GM12878 (cell line): Measurements from ENCODE around the gene HCFC1. TPM values are rescaled to one million over a fixed set of nuclear protein-coding genes. Genes with fewer than 3 reads are reported as not detected.

Experiments
- BRCA1 ChIP-seq: IDR thresholded peaks from 2 replicates; pipeline ENCODE4 v1.6.1; 2011; ENCODE audit warnings: low read depth, low read length, improper control_type of control experiment
- CBFB ChIP-seq: IDR thresholded peaks from 2 replicates; pipeline ENCODE4 v1.6.1; 2016; ENCODE audit warnings: antibody characterized with exemption, low read depth
- CBX3 ChIP-seq: fragments of 200-600 bp; sonication (generic); IDR thresholded peaks from 2 replicates; pipeline ENCODE4 v1.6.1; 2016; ENCODE audit warnings: low read depth, borderline replicate concordance
- GABPA ChIP-seq: IDR thresholded peaks from 2 replicates; pipeline ENCODE4 v1.6.1; 2014; ENCODE audit warnings: antibody characterized with exemption, low read depth, mild to moderate bottlenecking, inconsistent platforms
- HCFC1 ChIP-seq: fragments of 150-350 bp; IDR thresholded peaks from 2 replicates; pipeline ENCODE4 v1.6.1; 2014; ENCODE audit warnings: low read length
- MEF2B ChIP-seq: fragments of 450-650 bp; IDR thresholded peaks from 2 replicates; pipeline ENCODE4 v1.6.1; 2018; ENCODE audit warnings: mild to moderate bottlenecking, moderate library complexity; ENCODE audit not compliant: partially characterized antibody, poor library complexity, severe bottlenecking
- NR2C1 ChIP-seq: fragments of 450-650 bp; IDR thresholded peaks from 2 replicates; pipeline ENCODE4 v1.6.1; 2017; ENCODE audit warnings: antibody characterized with exemption, mild to moderate bottlenecking, moderate library complexity
- PML ChIP-seq: IDR thresholded peaks from 2 replicates; pipeline ENCODE4 v1.6.1; 2012; ENCODE audit warnings: low read length, inconsistent platforms
- POLR2AphosphoS2 ChIP-seq: IDR thresholded peaks from 2 replicates; pipeline ENCODE4 v1.6.1; 2011; ENCODE audit warnings: low read depth, mild to moderate bottlenecking, low read length, improper control_type of control experiment, moderate library complexity
- RCOR1 ChIP-seq: conservative IDR thresholded peaks from 2 replicates; pipeline ENCODE4 v1.6.1; 2012; ENCODE audit warnings: low read depth, low read length, improper control_type of control experiment
- SIX5 ChIP-seq: IDR thresholded peaks from 2 replicates; pipeline ENCODE4 v1.6.1; 2011; ENCODE audit warnings: mild to moderate bottlenecking, low read depth, low read length, moderate library complexity; ENCODE audit not compliant: severe bottlenecking
- SP1 ChIP-seq: IDR thresholded peaks from one replicate; pipeline ENCODE4 v1.6.1; 2011; ENCODE audit warnings: low read depth, low read length
- SREBF1 ChIP-seq: IDR thresholded peaks from 2 replicates; pipeline ENCODE4 v1.6.1; 2012; ENCODE audit warnings: mild to moderate bottlenecking, low read length
- TAF1 ChIP-seq: IDR thresholded peaks from 2 replicates; pipeline ENCODE4 v1.6.1; 2011; ENCODE audit warnings: mild to moderate bottlenecking, low read depth, low read length, borderline replicate concordance
- TARDBP ChIP-seq: IDR thresholded peaks from 2 replicates; pipeline ENCODE4 v1.6.1; 2016; ENCODE audit warnings: borderline replicate concordance
- WRNIP1 ChIP-seq: IDR thresholded peaks from 2 replicates; pipeline ENCODE4 v1.6.1; 2011; ENCODE audit warnings: low read depth, low read length, improper control_type of control experiment, borderline replicate concordance
- ZBED1 ChIP-seq: IDR thresholded peaks from 2 replicates; pipeline ENCODE4 v1.6.1; 2016; ENCODE audit warnings: borderline replicate concordance
- polyA plus RNA-seq, 11 experiments: library from polyadenylated mRNA; depleted of rRNA in 4 of 11; unstranded in 6 of 11; stranded (reverse) in 5 of 11; fragments of >200 nt; fragmentation: Nextera tagmentation in 4 of 11; fragmentation: Illumina TruSeq in 1 of 11; extraction: Ambion mirVana in 4 of 11; extraction: Trizol in 1 of 11; gene quantifications; 1 replicate in 1 of 11; 2 replicates in 10 of 11; pipeline versions ENCODE4 v1.2.1 to v1.2.3, GENCODE V29; 2011 to 2016; ENCODE audit warnings: inconsistent platforms in 2 of 11, missing spikeins in 2 of 11, low read depth in 1 of 11
- total RNA-seq, 4 experiments: library from RNA; depleted of rRNA in 3 of 4; stranded (reverse); fragments of >200 nt in 3 of 4; fragmentation: Illumina TruSeq in 1 of 4; extraction: Trizol in 1 of 4; gene quantifications; 2 replicates each; pipeline versions ENCODE4 v1.2.1 to v1.2.3, GENCODE V29; 2013 to 2021
- TF ChIP-seq, protein P1 (sequence below): fragments of 150-350 bp; IDR thresholded peaks from 2 replicates; pipeline ENCODE4 v1.6.1; 2014; ENCODE audit warnings: mild to moderate bottlenecking, low read depth, low read length
- TF ChIP-seq, protein P2 (sequence below): IDR thresholded peaks from 2 replicates; pipeline ENCODE4 v1.6.1; 2011; ENCODE audit warnings: low read depth, mild to moderate bottlenecking, low read length, moderate library complexity, borderline replicate concordance; ENCODE audit errors: extremely low read depth
- TF ChIP-seq, protein P3 (sequence below): fragments of 450-650 bp; IDR thresholded peaks from 2 replicates; pipeline ENCODE4 v1.6.1; 2017; ENCODE audit warnings: mild to moderate bottlenecking, low read depth, inconsistent platforms; ENCODE audit not compliant: poor library complexity, severe bottlenecking
- TF ChIP-seq, protein P4 (sequence below): fragments of 450-650 bp; IDR thresholded peaks from 2 replicates; pipeline ENCODE4 v1.6.1; 2017; ENCODE audit warnings: mild to moderate bottlenecking

HCFC1 gene
- total and polyA plus RNA-seq, 10 of the 15 experiments (the other 5 are each of a cell fraction or from before 2014, with no cell fraction given): 3.9 to 92.7 (median 23.5) TPM

DNA sequence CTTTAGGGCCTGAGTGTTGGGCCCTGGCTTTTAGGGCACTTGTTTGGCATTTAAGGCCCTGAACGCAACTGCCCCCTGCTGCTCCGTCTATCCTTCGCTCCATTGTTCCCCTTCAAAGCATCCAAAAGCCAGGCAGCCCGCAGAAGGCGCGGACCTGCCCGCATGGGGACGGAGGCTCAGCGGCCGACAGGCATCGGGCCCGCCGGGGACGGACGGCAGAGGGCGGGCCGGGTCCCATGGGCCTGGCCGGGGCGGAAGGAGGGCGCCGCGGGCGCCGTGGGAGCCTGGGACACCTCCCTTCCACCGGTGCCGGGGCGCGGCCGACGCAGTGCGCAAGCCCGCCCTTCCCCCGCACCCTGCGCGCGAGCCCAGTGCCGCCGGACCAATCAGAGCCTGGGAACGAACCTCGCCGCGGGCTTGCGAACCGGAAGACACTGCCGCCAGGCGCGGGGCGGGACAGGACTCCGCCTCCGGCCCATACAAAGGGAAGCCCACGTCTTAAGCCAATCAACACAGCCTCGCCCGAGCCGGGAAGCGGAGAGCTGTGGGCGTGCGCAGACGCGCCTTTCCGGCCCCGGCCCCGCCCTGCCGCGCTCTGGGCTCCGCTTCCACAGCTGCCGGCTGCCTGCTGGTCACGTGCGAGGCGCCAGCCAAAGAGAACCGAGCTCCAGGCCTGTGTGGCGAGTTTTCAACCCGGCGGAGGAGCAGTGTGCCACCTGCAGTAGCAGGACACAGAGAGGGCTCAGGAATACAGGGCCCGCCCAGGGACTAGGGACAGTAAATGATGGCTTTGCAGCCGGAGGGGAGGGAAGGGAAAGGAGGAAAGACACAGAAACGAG lies 43.5 kb downstream of the HCFC1 start (continued):
- TF ChIP-seq POLR2AphosphoS2 (peak; percentile 29; the same call in 1 of the 2 replicates), ZBED1 (no peak), GABPA (peak; percentile 59), TARDBP (no peak), RCOR1 (no peak), SREBF1 (no peak), BRCA1 (no peak), SIX5 (no peak), CBX3 (no peak), PML (0 out of 2 replicates have a peak, but pooled peaks have one; percentile 46), NR2C1 (no peak), TAF1 (peak; percentile 61; the same call in 1 of the 2 replicates), WRNIP1 (no peak), MEF2B (no peak), CBFB (no peak), HCFC1 (0 out of 2 replicates have a peak, but pooled peaks have one; percentile 29), SP1 (peak; percentile 78)
- TF ChIP-seq, protein P1, sequence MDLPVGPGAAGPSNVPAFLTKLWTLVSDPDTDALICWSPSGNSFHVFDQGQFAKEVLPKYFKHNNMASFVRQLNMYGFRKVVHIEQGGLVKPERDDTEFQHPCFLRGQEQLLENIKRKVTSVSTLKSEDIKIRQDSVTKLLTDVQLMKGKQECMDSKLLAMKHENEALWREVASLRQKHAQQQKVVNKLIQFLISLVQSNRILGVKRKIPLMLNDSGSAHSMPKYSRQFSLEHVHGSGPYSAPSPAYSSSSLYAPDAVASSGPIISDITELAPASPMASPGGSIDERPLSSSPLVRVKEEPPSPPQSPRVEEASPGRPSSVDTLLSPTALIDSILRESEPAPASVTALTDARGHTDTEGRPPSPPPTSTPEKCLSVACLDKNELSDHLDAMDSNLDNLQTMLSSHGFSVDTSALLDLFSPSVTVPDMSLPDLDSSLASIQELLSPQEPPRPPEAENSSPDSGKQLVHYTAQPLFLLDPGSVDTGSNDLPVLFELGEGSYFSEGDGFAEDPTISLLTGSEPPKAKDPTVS: no peak
- TF ChIP-seq, protein P2, sequence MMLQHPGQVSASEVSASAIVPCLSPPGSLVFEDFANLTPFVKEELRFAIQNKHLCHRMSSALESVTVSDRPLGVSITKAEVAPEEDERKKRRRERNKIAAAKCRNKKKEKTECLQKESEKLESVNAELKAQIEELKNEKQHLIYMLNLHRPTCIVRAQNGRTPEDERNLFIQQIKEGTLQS: no peak
- TF ChIP-seq, protein P3, sequence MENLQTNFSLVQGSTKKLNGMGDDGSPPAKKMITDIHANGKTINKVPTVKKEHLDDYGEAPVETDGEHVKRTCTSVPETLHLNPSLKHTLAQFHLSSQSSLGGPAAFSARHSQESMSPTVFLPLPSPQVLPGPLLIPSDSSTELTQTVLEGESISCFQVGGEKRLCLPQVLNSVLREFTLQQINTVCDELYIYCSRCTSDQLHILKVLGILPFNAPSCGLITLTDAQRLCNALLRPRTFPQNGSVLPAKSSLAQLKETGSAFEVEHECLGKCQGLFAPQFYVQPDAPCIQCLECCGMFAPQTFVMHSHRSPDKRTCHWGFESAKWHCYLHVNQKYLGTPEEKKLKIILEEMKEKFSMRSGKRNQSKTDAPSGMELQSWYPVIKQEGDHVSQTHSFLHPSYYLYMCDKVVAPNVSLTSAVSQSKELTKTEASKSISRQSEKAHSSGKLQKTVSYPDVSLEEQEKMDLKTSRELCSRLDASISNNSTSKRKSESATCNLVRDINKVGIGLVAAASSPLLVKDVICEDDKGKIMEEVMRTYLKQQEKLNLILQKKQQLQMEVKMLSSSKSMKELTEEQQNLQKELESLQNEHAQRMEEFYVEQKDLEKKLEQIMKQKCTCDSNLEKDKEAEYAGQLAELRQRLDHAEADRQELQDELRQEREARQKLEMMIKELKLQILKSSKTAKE: no peak
- TF ChIP-seq, protein P4, sequence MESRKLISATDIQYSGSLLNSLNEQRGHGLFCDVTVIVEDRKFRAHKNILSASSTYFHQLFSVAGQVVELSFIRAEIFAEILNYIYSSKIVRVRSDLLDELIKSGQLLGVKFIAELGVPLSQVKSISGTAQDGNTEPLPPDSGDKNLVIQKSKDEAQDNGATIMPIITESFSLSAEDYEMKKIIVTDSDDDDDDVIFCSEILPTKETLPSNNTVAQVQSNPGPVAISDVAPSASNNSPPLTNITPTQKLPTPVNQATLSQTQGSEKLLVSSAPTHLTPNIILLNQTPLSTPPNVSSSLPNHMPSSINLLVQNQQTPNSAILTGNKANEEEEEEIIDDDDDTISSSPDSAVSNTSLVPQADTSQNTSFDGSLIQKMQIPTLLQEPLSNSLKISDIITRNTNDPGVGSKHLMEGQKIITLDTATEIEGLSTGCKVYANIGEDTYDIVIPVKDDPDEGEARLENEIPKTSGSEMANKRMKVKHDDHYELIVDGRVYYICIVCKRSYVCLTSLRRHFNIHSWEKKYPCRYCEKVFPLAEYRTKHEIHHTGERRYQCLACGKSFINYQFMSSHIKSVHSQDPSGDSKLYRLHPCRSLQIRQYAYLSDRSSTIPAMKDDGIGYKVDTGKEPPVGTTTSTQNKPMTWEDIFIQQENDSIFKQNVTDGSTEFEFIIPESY: no peak
